ENCODE measurements around the gene ACTR3C.

DNA sequence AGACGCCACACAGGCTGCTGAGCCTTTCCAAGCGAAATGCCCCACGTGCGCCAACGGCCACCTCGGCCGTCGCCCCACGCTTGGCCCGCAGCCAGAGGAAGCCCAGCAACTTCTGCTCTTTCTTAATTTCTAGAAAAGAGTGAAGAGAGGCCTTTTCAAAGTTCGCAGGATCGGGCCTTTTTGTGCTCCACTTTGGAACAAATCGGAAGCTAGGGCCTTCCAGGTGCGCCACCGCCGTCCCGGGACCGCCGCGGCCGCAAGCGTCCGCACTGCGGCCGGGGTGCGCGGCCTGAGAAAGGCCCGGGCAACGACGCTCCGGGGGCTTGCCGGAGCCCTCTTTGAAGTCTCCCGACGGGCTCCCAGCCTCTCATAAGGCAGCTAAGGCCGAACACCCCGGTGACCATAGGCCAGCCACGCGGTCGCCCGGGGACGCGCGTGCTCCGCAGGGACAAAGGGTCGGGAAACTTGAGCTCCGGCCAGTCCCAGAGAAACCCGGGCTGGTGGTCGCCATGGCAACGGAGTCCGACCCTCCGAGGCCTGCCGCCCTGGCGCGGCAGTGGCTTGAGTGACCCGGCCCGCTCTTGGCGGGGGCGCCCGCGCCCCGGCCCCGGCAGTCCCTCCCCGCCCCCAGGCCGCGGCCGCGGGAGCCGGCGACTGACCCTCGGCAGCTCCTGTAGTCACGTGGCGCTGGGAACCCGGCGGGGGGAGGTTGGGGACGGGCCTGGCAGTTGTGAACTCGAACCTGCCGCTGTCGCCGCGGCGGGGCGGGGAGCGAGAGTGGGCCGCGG lies 44.9 kb upstream of the ACTR3C start, which contains the start of gene REPIN1:
- TF ChIP-seq CTCF (conservative IDR thresholded peaks at IDR 0.05; ENCODE audit: low read length) (no peak), EZH2phosphoT487 (IDR thresholded peaks at IDR 0.05; ENCODE audit: borderline replicate concordance, low read depth, low read length) (no peak)
